Measurements from ENCODE around the gene MTHFD1.

DNA sequence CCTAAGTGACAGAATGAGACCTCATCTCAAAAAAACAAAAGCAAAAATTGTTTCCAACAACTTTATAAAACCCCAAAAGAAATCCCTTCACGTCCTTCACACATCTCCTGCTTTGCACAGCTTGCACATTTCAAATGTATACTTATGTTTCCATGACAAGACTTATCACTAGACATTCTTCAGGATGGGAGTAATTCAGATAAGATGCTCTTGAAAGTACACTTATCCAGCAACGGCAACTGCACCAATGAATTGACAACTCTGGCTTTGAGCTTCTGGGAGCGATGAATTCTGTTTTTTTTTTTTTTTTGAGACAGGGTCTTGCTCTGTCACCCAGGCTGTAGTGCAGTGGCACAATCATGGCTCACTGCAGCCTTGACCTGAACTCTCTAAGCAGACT, 46.4 kb downstream of the MTHFD1 start:
- TF ChIP-seq POLR2A (IDR thresholded peaks at IDR 0.05; ENCODE audit: low read depth) (no peak), CTCF (IDR thresholded peaks at IDR 0.05) (no peak)
